ENCODE data around the gene SLC15A1. TPM values are rescaled to one million over a fixed set of nuclear protein-coding genes. Genes with fewer than 3 reads are reported as not detected.
"Not testable (repeated sequence)": the region's sequence is repeated elsewhere in the genome, so short reads cannot be mapped to it uniquely, and the experiment has no call there.

Gene SLC15A1
- total RNA-seq, 1 donor from 2014 or later: not detected

- intact Hi-C loops (cut with DNase I): no loop called here
- ATAC-seq (ENCODE audit: poor library complexity): no peak
- no peak for DNase-seq
Measured at GRCh38 chr13:98761986-98762616, 9.6 kb upstream of the SLC15A1 start.

- peak; percentile 38 for ATAC-seq (ENCODE audit: poor library complexity)
- intact Hi-C loops (cut with DNase I): no loop called here
- DNase-seq: peak; percentile 37
Measured at GRCh38 chr13:98761126-98761985, 8.9 kb upstream of the SLC15A1 start.

DNA sequence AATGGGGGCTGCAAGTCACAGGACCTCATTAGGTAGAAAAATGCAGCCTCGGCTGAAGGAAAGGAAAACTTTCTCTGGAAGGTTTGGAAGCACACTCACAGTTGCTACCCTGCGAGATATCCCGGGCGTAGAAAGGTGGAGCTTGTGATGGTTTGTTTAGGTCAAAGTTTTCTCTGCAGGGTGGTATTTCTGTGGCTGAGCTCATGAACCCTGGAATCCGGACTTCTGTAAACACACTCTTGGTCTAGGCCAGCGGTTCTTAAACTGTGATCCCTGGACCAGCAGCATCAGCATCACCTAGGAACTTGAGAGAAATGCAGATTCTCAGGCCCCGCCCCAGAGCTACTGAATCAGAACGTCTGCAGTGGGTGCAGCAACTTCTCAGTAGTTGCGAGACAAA, 3.3 kb upstream of the SLC15A1 start:
- ATAC-seq (ENCODE audit: poor library complexity): no peak
- intact Hi-C loops (cut with DNase I): no loop called here
- no peak for DNase-seq

DNA sequence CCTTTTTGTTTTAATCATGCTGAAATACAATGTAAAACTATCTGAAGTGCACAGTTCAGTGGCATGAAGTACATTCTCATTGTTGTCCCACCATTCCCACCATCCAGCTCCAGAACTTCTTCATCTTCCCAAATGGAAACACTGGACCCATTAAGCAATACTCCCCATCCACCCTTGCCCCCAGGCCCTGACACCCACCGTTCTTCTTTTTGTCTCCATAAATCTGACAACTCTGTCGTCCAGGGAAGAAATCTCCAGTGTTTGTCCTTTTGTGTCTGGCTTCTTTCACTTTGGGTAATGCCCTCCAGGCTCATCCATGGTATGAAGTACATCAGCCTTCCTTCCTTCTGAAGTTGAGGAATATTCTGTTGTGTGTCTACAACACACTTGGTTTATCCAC, 2.6 kb upstream of the SLC15A1 start:
- intact Hi-C loops (cut with DNase I): no loop called here
- ATAC-seq (ENCODE audit: poor library complexity): no peak
- DNase-seq: no peak

- ATAC-seq (ENCODE audit: poor library complexity); intact Hi-C loops (cut with DNase I); DNase-seq: not testable (repeated sequence)
Measured at GRCh38 chr13:98754468-98754867, 2.0 kb upstream of the SLC15A1 start.

DNA sequence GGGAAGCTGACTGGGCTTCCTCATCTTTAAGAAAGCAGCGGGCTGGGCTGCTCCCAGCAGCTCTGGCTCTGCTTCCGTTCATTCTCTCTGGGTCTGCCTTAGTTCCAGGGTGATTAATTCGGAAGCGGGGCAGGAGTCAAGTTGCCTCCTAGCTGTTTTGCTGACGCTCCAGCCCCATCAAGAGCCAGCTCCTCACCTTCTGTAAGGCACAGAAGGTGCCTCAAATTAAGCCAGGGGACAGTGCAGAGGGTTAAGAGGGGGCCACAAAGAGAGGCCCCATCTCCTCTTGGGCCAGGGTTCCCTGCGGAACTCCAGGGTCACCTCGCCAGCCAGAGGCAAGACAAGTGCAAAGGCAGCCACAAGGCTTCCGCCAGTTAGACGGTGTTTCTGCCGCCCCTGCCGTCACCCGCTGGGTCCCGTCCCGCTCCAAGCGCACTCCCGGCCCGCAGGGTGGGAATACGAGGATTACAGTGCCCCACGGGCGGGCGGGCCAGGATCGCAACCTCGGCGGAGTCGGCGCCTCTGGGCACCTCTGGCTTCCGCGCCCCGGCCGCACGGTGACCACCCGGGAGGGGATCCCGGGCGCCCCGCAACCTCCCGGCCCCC, 508 bp downstream of the SLC15A1 start:
- ATAC-seq (ENCODE audit: poor library complexity) (no peak), DNase-seq (no peak)
- intact Hi-C loops (cut with DNase I): no loop called here

DNA sequence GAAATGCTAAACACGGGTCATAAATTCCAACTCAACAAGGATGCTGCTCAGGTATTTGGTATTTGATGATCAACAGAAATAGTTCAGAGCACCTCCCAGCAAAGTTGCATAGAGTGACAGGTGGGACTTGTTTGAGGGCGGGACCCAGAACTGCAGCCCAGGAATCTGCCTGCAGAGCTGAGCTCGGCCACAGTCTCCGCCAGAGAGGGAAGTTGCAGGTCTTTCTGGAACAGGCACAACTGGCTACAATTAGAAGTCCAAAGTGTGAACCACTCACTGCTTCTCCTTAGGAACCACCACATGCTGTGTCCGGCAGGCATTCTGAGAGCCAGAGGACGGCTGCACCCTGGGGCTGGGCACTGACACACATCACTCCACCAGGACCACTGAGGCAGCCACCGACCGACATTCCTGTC, 1.1 kb downstream of the SLC15A1 start:
- DNase-seq (no peak), ATAC-seq (ENCODE audit: poor library complexity) (no peak)
- intact Hi-C loops (cut with DNase I): no loop called here

DNA sequence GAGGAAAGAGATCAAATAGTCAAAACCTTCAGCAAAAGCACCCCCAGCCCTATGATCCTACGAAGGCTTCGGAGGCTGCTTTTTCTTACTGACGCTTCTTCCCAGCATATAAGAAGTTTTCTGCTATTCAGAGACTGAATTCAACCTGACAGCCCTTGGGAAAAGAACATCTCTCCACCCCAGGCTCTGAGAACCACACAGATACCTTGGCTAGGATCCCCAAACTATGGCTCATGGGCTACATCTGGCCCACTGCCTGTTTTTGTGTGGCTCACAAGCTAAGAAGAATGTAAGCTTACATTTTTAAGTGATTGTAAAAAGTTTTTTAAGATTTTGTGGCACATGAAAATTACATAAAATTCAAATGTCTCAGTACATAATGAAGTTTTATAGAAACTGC, 3.0 kb downstream of the SLC15A1 start:
- DNase-seq (no peak), ATAC-seq (ENCODE audit: poor library complexity) (no peak)
- intact Hi-C loops (cut with DNase I): no loop called here

GRCh38 chr13:98746968-98747367, 5.5 kb downstream of the SLC15A1 start:
- ATAC-seq (ENCODE audit: poor library complexity) (no peak), DNase-seq (no peak)
- intact Hi-C loops (cut with DNase I): no loop called here

GRCh38 chr13:98743377-98743776, 9.1 kb downstream of the SLC15A1 start:
- intact Hi-C loops (cut with DNase I): no loop called here
- ATAC-seq (ENCODE audit: poor library complexity) (no peak), DNase-seq (no peak)

DNA sequence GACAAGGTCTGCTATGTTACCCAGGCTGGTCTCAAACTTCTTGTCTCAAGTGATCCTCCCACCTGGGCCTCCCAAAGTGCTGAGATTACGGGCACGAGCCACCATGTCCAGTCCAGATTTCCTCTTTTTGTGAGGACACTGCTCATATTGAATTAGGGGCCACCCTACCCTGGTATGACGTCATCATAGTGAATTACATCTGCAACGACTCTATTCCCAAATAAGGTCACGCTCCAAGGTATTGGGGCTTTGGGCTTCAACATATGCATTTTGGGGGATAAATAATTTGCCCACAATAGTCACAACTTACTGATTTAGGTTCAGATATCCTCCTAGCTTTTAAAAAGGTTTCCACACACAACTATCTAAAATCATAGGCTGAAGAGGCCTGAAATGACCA, 9.5 kb downstream of the SLC15A1 start:
- no peak for ATAC-seq (ENCODE audit: poor library complexity)

DNA sequence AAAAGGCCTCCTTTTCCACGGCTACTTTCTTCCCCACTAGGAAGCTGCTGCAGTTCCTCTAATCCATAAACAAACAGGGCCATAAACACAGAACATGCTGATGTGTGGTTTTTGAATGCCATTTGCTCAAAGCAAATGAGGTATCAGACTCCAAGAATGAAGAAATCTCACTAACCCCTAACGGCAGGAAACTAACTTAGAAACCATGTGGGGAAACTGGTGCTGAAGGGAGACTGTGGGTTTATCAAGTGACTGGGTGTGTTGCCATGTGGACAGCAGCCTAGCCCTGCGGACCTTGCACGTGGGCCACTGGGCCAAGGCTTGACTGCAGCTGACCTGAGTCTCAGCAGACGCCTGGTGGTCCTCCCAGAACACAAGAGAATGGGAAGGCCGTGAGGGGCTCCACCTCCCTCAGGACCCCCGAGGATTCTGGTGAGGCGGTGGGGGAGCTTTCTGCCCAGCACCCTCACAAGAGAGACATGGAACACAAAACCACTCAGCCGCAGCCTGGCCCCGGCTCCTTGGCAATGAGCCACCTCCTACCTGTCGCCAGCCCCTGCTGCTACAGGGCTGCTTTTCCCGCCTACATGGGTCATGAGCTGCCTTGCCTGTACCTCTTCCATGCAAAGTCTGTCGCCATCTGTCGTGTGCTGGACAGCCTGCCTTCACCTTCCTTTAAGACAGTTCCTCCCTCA, 10.6 kb downstream of the SLC15A1 start:
- ATAC-seq (ENCODE audit: poor library complexity) (no peak), DNase-seq (no peak)
- intact Hi-C loops (cut with DNase I): no loop called here

More for the DNA sequence above, 9.5 kb downstream of the SLC15A1 start:
- intact Hi-C loops (cut with DNase I): no loop called here
- no peak for DNase-seq

DNA sequence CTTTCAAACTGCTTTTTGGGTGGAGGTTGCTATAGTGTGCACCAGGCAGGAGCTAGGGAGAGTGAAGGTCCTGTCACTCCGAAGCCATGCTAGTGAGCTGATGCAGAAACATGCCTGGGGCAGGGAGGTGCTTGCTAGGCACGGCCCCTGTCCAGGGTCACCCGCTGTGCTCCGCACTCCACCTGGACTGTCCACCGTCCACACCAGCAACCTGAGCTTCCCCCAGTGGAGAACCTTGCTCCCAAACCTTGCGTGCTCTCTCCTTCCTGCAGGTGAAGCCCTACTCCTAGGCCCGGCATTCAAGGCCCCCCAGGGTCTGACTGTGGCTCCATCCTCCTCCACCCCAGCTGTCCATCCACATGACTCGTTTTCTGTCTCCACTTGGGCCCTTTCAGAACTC, 12.3 kb downstream of the SLC15A1 start:
- DNase-seq (no peak), ATAC-seq (ENCODE audit: poor library complexity) (no peak)
- intact Hi-C loops (cut with DNase I): no loop called here

GRCh38 chr13:98738993-98739392, 13.5 kb downstream of the SLC15A1 start:
- intact Hi-C loops (cut with DNase I): no loop called here
- no peak for ATAC-seq (ENCODE audit: poor library complexity)
- DNase-seq: no peak

GRCh38 chr13:98738213-98738612, 14.3 kb downstream of the SLC15A1 start:
- intact Hi-C loops (cut with DNase I): no loop called here
- ATAC-seq (ENCODE audit: poor library complexity) (no peak), DNase-seq (no peak)

DNA sequence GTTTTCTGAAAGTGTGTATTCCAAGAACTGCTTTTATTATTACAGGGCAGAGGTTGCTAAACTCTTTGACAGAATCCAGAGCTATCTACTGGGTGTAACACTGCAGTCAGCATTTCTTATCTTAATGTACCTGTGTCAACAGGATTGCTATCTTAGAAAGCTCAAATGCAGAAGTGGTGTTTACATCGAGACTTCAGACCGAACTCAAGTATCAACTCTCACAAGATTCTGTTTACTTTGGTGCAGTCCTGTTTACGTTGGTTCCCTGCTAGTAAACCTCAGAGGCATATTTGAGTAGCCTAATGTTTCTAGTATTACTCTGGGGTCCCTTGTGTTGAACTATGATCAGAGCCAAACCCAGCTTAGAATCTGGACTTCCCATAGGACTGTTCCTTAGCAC, 20.5 kb downstream of the SLC15A1 start:
- DNase-seq (no peak), ATAC-seq (ENCODE audit: poor library complexity) (no peak)
- intact Hi-C loops (cut with DNase I): no loop called here

- DNase-seq: no peak
- ATAC-seq (ENCODE audit: poor library complexity): no peak
- intact Hi-C loops (cut with DNase I): no loop called here
Measured at GRCh38 chr13:98731038-98731437, 21.4 kb downstream of the SLC15A1 start.

DNA sequence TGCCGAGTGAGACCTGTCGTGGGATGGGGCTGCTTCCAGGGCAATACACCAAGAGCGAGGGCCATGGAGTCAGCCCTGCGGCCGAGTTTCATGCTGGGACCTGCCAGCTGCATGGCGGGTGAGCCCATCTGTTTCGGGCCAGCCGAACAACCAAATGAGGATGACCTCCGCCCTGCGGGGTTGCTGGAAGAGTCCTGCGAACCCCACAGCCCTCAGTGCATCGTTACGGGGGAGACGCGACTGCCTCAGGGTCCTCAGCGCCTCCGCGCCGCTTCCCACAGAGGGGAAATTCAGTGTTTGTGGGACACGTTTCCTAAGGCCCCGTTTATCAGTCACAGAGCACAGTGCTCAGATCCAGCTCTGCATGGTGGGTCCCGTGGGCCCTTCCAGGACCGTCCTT, 22.0 kb downstream of the SLC15A1 start:
- intact Hi-C loops (cut with DNase I): no loop called here
- ATAC-seq (ENCODE audit: poor library complexity) (no peak), DNase-seq (no peak)

GRCh38 chr13:98729658-98730057, 22.8 kb downstream of the SLC15A1 start:
- intact Hi-C loops (cut with DNase I): no loop called here
- no peak for ATAC-seq (ENCODE audit: poor library complexity)
- DNase-seq: no peak
